Stimulated activated CD4-positive, alpha-beta T cell treated with anti-CD3 and anti-CD28 coated beads, Interleukin-12 subunit alpha, Interleukin-12 subunit beta, amount 100 ng/mL, for 4 hours (primary cell): ENCODE measurements around the gene IL17RA.
"Not testable (repeated sequence)": the region's sequence is repeated elsewhere in the genome, so short reads cannot be mapped to it uniquely, and the experiment has no call there.

Experiments
- DNase-seq: peaks from one replicate; pipeline ENCODE4 v3.0.0-alpha.2; 2020

The IL17RA gene

GRCh38 chr22:17084554-17085276, at the start of gene IL17RA:
IL17RA (plus strand) TSS chr22:17085000; CDS start chr22:17085092, 92 bp downstream.
- DNase-seq: peak; percentile 91

GRCh38 chr22:17035246-17035645, 49.6 kb upstream of the IL17RA start:
- DNase-seq: no peak

- not testable (repeated sequence) for DNase-seq
Measured at GRCh38 chr22:17035976-17036841, 48.6 kb upstream of the IL17RA start.

GRCh38 chr22:17036842-17037711, 47.7 kb upstream of the IL17RA start:
- DNase-seq: not testable (repeated sequence)

- no peak for DNase-seq
Measured at GRCh38 chr22:17043521-17043920, 41.3 kb upstream of the IL17RA start.

GRCh38 chr22:17046566-17047348, 38.0 kb upstream of the IL17RA start:
- no peak for DNase-seq

GRCh38 chr22:17047656-17048055, 37.1 kb upstream of the IL17RA start:
- DNase-seq: no peak

GRCh38 chr22:17056058-17056457, 28.7 kb upstream of the IL17RA start:
- DNase-seq: no peak

- DNase-seq: no peak
Measured at GRCh38 chr22:17056807-17057206, 28.0 kb upstream of the IL17RA start.

- peak; percentile 44 for DNase-seq
Measured at GRCh38 chr22:17057959-17058814, 26.6 kb upstream of the IL17RA start.

GRCh38 chr22:17060126-17060525, 24.7 kb upstream of the IL17RA start:
- no peak for DNase-seq

GRCh38 chr22:17063411-17064106, 21.2 kb upstream of the IL17RA start:
- DNase-seq: no peak

- DNase-seq: no peak
Measured at GRCh38 chr22:17064498-17065100, 20.2 kb upstream of the IL17RA start.

- DNase-seq: no peak
Measured at GRCh38 chr22:17065433-17065832, 19.4 kb upstream of the IL17RA start.

GRCh38 chr22:17072877-17073276, 11.9 kb upstream of the IL17RA start:
- DNase-seq: no peak

- DNase-seq: no peak
Measured at GRCh38 chr22:17074648-17075002, 10.2 kb upstream of the IL17RA start.

- DNase-seq: no peak
Measured at GRCh38 chr22:17077255-17077654, 7.5 kb upstream of the IL17RA start.

GRCh38 chr22:17079572-17079971, 5.2 kb upstream of the IL17RA start:
- DNase-seq: no peak

- DNase-seq: no peak
Measured at GRCh38 chr22:17083255-17083654, 1.5 kb upstream of the IL17RA start.

GRCh38 chr22:17083811-17084441, 874 bp upstream of the IL17RA start:
- DNase-seq: no peak
